SIG-M5 (cell line): Measurements from ENCODE around the gene OR13C4.
"Not testable (repeated sequence)": the region's sequence is repeated elsewhere in the genome, so short reads cannot be mapped to it uniquely, and the experiment has no call there.

ENCODE experiments used
- DNase-seq: peaks from one replicate; lab custom pipeline; 2025; lab: John Stamatoyannopoulos, UW

OR13C4 gene

GRCh38 chr9:104527109-104527508, at the start of gene OR13C4:
TSS of gene OR13C4 (minus strand) at chr9:104527209. CDS start at chr9:104527209, 0 bp downstream.
- DNase-seq = no peak

- no peak for DNase-seq
These were observed 48.4 kb upstream of the OR13C4 start for GRCh38 chr9:104575456-104575855.

- no peak for DNase-seq
These were observed 45.6 kb upstream of the OR13C4 start for GRCh38 chr9:104572612-104573011.

DNA sequence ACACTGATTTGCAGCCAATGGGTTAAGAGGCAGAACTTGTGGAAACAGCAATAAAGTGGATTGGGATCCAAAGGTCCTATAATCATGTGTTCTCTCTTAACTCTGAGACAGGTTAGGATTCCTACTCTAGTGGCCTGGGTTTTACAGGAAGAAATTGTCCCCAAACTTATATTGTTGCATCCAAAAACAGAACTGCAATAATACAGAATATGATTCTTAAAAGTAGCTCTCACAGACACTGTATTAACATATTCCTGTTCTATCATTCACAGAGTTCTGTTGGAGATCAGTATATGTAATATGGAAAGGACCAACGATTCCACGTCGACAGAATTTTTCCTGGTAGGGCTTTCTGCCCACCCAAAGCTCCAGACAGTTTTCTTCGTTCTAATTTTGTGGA, 41.9 kb upstream of the OR13C4 start, which contains the start of gene OR13C8:
OR13C8 (plus strand) TSS at position 301 of the 400 bp plus-strand sequence; CDS start at position 301, 0 bp downstream.
- no peak for DNase-seq

GRCh38 chr9:104564358-104564757, 37.3 kb upstream of the OR13C4 start:
- DNase-seq = no peak

- no peak for DNase-seq
These were observed 30.0 kb upstream of the OR13C4 start for GRCh38 chr9:104556830-104557634.

- no peak for DNase-seq
These were observed 28.5 kb upstream of the OR13C4 start for GRCh38 chr9:104555521-104555920.

GRCh38 chr9:104553261-104553660, 26.3 kb upstream of the OR13C4 start:
- no peak for DNase-seq

- DNase-seq = no peak
These were observed 17.6 kb upstream of the OR13C4 start for GRCh38 chr9:104544644-104545043.

GRCh38 chr9:104539275-104539674, 12.3 kb upstream of the OR13C4 start:
- no peak for DNase-seq

- DNase-seq = no peak
These were observed 9.7 kb upstream of the OR13C4 start, which contains the start of gene OR13C3 for GRCh38 chr9:104536756-104537155. TSS of gene OR13C3 (minus strand) at chr9:104536856. CDS start at chr9:104536723, 133 bp downstream.

DNA sequence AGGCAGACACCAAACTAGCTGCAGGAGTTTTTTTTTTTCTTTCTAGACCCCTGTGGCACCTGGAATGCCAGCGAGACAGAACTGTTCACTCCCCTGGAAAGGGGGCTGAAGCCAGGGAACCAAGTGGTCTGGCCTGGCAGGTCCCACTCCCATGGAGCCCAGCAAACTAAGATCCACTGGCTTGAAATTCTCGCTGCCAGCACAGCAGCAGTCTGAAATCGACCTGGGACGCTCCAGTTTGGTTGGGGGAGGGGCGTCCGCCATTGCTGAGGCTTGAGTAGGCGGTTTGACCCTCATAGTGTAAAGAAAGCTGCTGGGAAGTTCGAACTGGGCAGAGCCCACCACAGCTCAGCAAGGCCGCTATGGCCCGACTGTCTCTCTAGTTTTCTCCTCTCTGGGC, 6.8 kb downstream of the OR13C4 start:
- not testable (repeated sequence) for DNase-seq

GRCh38 chr9:104514901-104515300, 12.1 kb downstream of the OR13C4 start:
- no peak for DNase-seq

DNA sequence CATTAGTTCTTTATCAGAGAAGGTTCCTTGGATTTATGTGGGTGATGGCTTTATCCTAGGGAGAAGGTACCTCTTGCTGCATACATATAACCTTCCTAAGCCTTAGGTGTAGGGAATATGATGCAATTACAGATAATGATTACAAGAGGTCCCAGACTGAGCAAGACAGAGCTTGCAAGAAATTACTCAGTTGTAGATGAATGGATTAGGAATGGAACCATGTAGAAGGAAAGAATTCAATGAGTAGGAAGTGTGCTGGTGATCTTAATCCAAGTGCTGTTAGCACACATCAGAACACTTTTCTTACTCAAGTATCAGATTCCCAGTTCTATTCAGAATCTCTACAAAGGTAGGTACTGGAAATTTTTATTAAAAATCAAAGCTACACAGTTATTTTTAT, 20.4 kb downstream of the OR13C4 start:
- DNase-seq = no peak

GRCh38 chr9:104503963-104504362, 23.0 kb downstream of the OR13C4 start, which contains the start of gene OR13F1:
TSS of gene OR13F1 (plus strand) at chr9:104504263. CDS start at chr9:104504263, 0 bp downstream.
- DNase-seq = no peak

- no peak for DNase-seq
These were observed 23.6 kb downstream of the OR13C4 start for GRCh38 chr9:104503440-104503839.

- DNase-seq = no peak
These were observed 32.2 kb downstream of the OR13C4 start for GRCh38 chr9:104494808-104495207.

- DNase-seq = no peak
These were observed 42.0 kb downstream of the OR13C4 start for GRCh38 chr9:104485014-104485413.

- DNase-seq = no peak
These were observed 44.0 kb downstream of the OR13C4 start for GRCh38 chr9:104482921-104483570.
